ENCODE results near the gene MAT2A.

DNA sequence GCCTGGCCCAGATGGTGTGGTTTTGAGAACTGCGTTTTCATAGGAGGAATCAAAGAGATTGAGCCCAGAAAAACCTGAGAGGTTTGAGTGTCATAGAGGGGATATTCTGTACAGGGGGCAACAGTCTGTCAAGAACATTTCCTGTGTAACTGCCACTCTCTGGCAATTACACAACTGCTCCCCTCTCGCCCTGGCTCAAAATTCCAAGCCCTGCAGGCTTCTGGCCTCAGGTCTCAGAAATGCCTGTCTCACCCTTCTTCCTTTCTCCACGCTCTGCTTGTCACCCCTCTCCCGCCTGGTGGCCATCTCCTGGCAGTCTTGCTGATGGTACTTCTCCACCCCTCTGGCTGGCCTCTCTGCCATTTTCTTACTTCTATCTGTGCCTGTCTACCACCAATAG, 49.3 kb downstream of the MAT2A start:
- TF ChIP-seq CTCF (IDR thresholded peaks at IDR 0.05), result no peak
- no peak for TF ChIP-seq POLR2A (IDR thresholded peaks at IDR 0.05)
